HepG2 (cell line): ENCODE data around the gene SMYD5. TPM values are rescaled to one million over a fixed set of nuclear protein-coding genes. Genes with fewer than 3 reads are reported as not detected.

Experiments used
- CBFB ChIP-seq: sonication (generic); formaldehyde crosslinking; IDR thresholded peaks from 2 replicates; pipeline ENCODE4 v1.4.0; 2020; ENCODE audit warnings: missing genetic modification reagents
- CENPBD1 ChIP-seq: sonication (generic); formaldehyde crosslinking; IDR thresholded peaks from 2 replicates; pipeline ENCODE4 v1.8.0; 2022; ENCODE audit warnings: missing genetic modification reagents, low read depth, mild to moderate bottlenecking, borderline replicate concordance
- KDM3A ChIP-seq: IDR thresholded peaks from 2 replicates; pipeline ENCODE4 v1.6.1; 2018; ENCODE audit warnings: low read depth, missing compliant biosample characterization
- KDM4B ChIP-seq: sonication (generic); formaldehyde crosslinking; IDR thresholded peaks from 2 replicates; pipeline ENCODE4 v1.4.0; 2020; ENCODE audit warnings: missing genetic modification reagents
- KLF15 ChIP-seq: sonication (generic); formaldehyde crosslinking; IDR thresholded peaks from 2 replicates; pipeline ENCODE4 v1.8.1; 2023; ENCODE audit warnings: borderline replicate concordance, mild to moderate bottlenecking, inconsistent platforms, missing genetic modification reagents, mixed read lengths
- MAFG ChIP-seq: sonication (generic); formaldehyde crosslinking; IDR thresholded peaks from 2 replicates; pipeline ENCODE4 v1.5.1; 2020; ENCODE audit warnings: mild to moderate bottlenecking, missing genetic modification reagents
- REPIN1 ChIP-seq: sonication (generic); formaldehyde crosslinking; IDR thresholded peaks from 2 replicates; pipeline ENCODE4 v1.8.0; 2022; ENCODE audit warnings: missing genetic modification reagents, low read depth, mild to moderate bottlenecking, borderline replicate concordance
- RORA ChIP-seq: sonication (generic); formaldehyde crosslinking; IDR thresholded peaks from 2 replicates; pipeline ENCODE4 v1.5.0; 2020; ENCODE audit warnings: mild to moderate bottlenecking, missing genetic modification reagents, moderate library complexity
- SAP130 ChIP-seq: IDR thresholded peaks from 2 replicates; pipeline ENCODE4 v1.6.1; 2016; ENCODE audit warnings: low read depth
- SIN3A ChIP-seq: IDR thresholded peaks from 2 replicates; pipeline ENCODE4 v1.6.1; 2011; ENCODE audit warnings: low read depth, mild to moderate bottlenecking, control low read depth, low read length, borderline replicate concordance
- TBP ChIP-seq: sonication (generic); formaldehyde crosslinking; IDR thresholded peaks from 2 replicates; pipeline ENCODE4 v1.5.0; 2020; ENCODE audit warnings: missing genetic modification reagents
- TFAP4 ChIP-seq: sonication (generic); IDR thresholded peaks from 2 replicates; pipeline ENCODE4 v1.6.1; 2016; ENCODE audit warnings: low read depth, borderline replicate concordance
- TOPORS ChIP-seq: sonication (generic); formaldehyde crosslinking; IDR thresholded peaks from 2 replicates; pipeline ENCODE4 v1.8.0; 2023; ENCODE audit warnings: mild to moderate bottlenecking, missing genetic modification reagents
- XBP1 ChIP-seq: sonication (generic); formaldehyde crosslinking; IDR thresholded peaks from 2 replicates; pipeline ENCODE4 v1.5.0; 2020; ENCODE audit warnings: missing genetic modification reagents
- ZBTB20 ChIP-seq: sonication (generic); formaldehyde crosslinking; IDR thresholded peaks from 2 replicates; pipeline ENCODE4 v1.8.1; 2023; ENCODE audit warnings: missing genetic modification reagents, low read depth, mild to moderate bottlenecking, borderline replicate concordance
- ZBTB4 ChIP-seq: sonication (generic); formaldehyde crosslinking; IDR thresholded peaks from 2 replicates; pipeline ENCODE4 v1.4.0; 2020; ENCODE audit warnings: missing genetic modification reagents, mild to moderate bottlenecking, borderline replicate concordance
- ZFX ChIP-seq: sonication (generic); formaldehyde crosslinking; IDR thresholded peaks from 2 replicates; pipeline ENCODE4 v1.4.0; 2020; ENCODE audit warnings: mild to moderate bottlenecking, low read depth, missing genetic modification reagents, moderate library complexity
- ZFYVE20 ChIP-seq: sonication (generic); formaldehyde crosslinking; IDR thresholded peaks from 2 replicates; pipeline ENCODE4 v1.8.0; 2023; ENCODE audit warnings: low read depth, mild to moderate bottlenecking, moderate library complexity, missing genetic modification reagents, borderline replicate concordance
- ZNF180 ChIP-seq: sonication (generic); formaldehyde crosslinking; IDR thresholded peaks from 2 replicates; pipeline ENCODE4 v1.4.0; 2020; ENCODE audit warnings: low read depth, missing genetic modification reagents, borderline replicate concordance
- ZNF232 ChIP-seq: sonication (generic); formaldehyde crosslinking; IDR thresholded peaks from 2 replicates; pipeline ENCODE4 v1.4.0; 2020; ENCODE audit warnings: missing genetic modification reagents, borderline replicate concordance
- ZNF260 ChIP-seq: sonication (generic); formaldehyde crosslinking; IDR thresholded peaks from 2 replicates; pipeline ENCODE4 v1.4.0; 2020; ENCODE audit warnings: missing genetic modification reagents, low read depth, mild to moderate bottlenecking, borderline replicate concordance
- ZNF577 ChIP-seq: sonication (generic); formaldehyde crosslinking; IDR thresholded peaks from 2 replicates; pipeline ENCODE4 v1.4.0; 2020; ENCODE audit warnings: mild to moderate bottlenecking, low read depth, missing genetic modification reagents, borderline replicate concordance
- ZNF841 ChIP-seq: sonication (generic); formaldehyde crosslinking; IDR thresholded peaks from 2 replicates; pipeline ENCODE4 v1.8.1; 2023; ENCODE audit warnings: missing genetic modification reagents, borderline replicate concordance
- polyA plus RNA-seq, 8 experiments: library from polyadenylated mRNA; depleted of rRNA in 3 of 8; stranded (reverse) in 7 of 8; unstranded in 1 of 8; fragments of >200 nt; fragmentation: Illumina TruSeq in 4 of 8; extraction: Trizol in 4 of 8; gene quantifications; 2 replicates each; pipeline versions ENCODE4 v1.2.1 to v1.2.3, GENCODE V29; 2011 to 2016; ENCODE audit warnings: low read depth in 4 of 8, missing spikeins in 1 of 8, mixed read lengths in 1 of 8; ENCODE audit not compliant: insufficient read depth in 1 of 8
- total RNA-seq, 5 experiments: library from RNA; depleted of rRNA; stranded (reverse); fragments of >200 nt; fragmentation: Illumina TruSeq; extraction: Trizol; gene quantifications; 2 replicates each; pipeline ENCODE4 v1.2.3, GENCODE V29; 2016; ENCODE audit warnings: low read depth in 1 of 5

Gene SMYD5
- total and polyA plus RNA-seq, 2 of the 13 experiments (the other 11 are each of a cell fraction or from before 2014, with no cell fraction given) = 55.8 to 70.4 TPM

GRCh38 chr2:73212448-73213176 lies 1.4 kb upstream of the SMYD5 start (continued):
- TF ChIP-seq ZNF260 (CRISPR knock-in tag) (no peak), XBP1 (no peak), ZFYVE20 (CRISPR knock-in tag) (no peak), KLF15 (CRISPR knock-in tag) (no peak), ZBTB20 (no peak), CBFB (peak; percentile 57; the same call in 1 of the 2 replicates), MAFG (CRISPR knock-in tag) (no peak), SIN3A (no peak), CENPBD1 (CRISPR knock-in tag) (peak; percentile 31; the same call in 1 of the 2 replicates), RORA (no peak), ZNF232 (CRISPR knock-in tag) (no peak), KDM3A (peak; percentile 9; the same call in 1 of the 2 replicates), ZNF841 (no peak), ZNF577 (CRISPR knock-in tag) (no peak), KDM4B (CRISPR knock-in tag) (no peak; the same call in 1 of the 2 replicates), REPIN1 (peak; percentile 26; the same call in 1 of the 2 replicates), TBP (CRISPR knock-in tag) (no peak; the same call in 1 of the 2 replicates), ZFX (CRISPR knock-in tag) (no peak), ZBTB4 (CRISPR knock-in tag) (no peak), ZNF180 (CRISPR knock-in tag) (no peak), TOPORS (CRISPR knock-in tag) (no peak), TFAP4 (peak; percentile 80), SAP130 (CRISPR knock-in tag) (peak; percentile 68)
- TF ChIP-seq, all 625 proteins: peak for 140
